GM12873 (cell line): Measurements from ENCODE around the gene TSHZ2.

Experiments
- CTCF ChIP-seq: IDR thresholded peaks from 2 replicates; pipeline ENCODE4 v1.5.1; 2012; ENCODE audit warnings: low read depth, mild to moderate bottlenecking, moderate library complexity, low read length, control low read depth; ENCODE audit not compliant: insufficient read depth; ENCODE audit errors: missing control alignments

TSHZ2 gene

GRCh38 chr20:53306192-53306805 is 334.1 kb downstream of the TSHZ2 start:
- TF ChIP-seq CTCF, result no peak

GRCh38 chr20:53307964-53308597 is 335.9 kb downstream of the TSHZ2 start:
- TF ChIP-seq CTCF, result no peak

- no peak for TF ChIP-seq CTCF
These were observed 337.4 kb downstream of the TSHZ2 start for GRCh38 chr20:53309515-53309914.

GRCh38 chr20:53312957-53313356 is 340.8 kb downstream of the TSHZ2 start:
- no peak for TF ChIP-seq CTCF

GRCh38 chr20:53316206-53316937 is 344.2 kb downstream of the TSHZ2 start:
- TF ChIP-seq CTCF, result no peak

- TF ChIP-seq CTCF, result no peak
These were observed 347.0 kb downstream of the TSHZ2 start for GRCh38 chr20:53319200-53319599.

GRCh38 chr20:53319716-53320115 is 347.6 kb downstream of the TSHZ2 start:
- TF ChIP-seq CTCF, result no peak
